Nephron progenitor cell (in vitro differentiated cells): ENCODE measurements around the gene ACTG1.

Source experiments
- DNase-seq: peaks from one replicate; pipeline ENCODE4 v3.0.0; 2021
- H3K27ac Mint-ChIP-seq: 2 replicates; pipeline ENCODE4 v1.8.0; 2021; ENCODE audit warnings: mild to moderate bottlenecking, moderate library complexity, mixed read lengths
- H3K27me3 Mint-ChIP-seq: 2 replicates; pipeline ENCODE4 v1.8.0; 2021; ENCODE audit warnings: mild to moderate bottlenecking, low read depth, mixed read lengths; ENCODE audit not compliant: poor library complexity
- H3K36me3 Mint-ChIP-seq: 2 replicates; pipeline ENCODE4 v1.8.0; 2021; ENCODE audit warnings: low read depth, mixed read lengths
- H3K4me1 Mint-ChIP-seq: 2 replicates; pipeline ENCODE4 v1.8.0; 2021; ENCODE audit warnings: mixed read lengths
- H3K4me3 Mint-ChIP-seq: 2 replicates; pipeline ENCODE4 v1.8.0; 2021; ENCODE audit warnings: mild to moderate bottlenecking, moderate library complexity, mixed read lengths
- H3K9me3 Mint-ChIP-seq: 2 replicates; pipeline ENCODE4 v1.8.0; 2021; ENCODE audit warnings: mild to moderate bottlenecking, moderate library complexity, mixed read lengths
- CTCF ChIP-seq: fragments of 200-600 bp; sonication (generic); IDR thresholded peaks from 2 replicates; pipeline ENCODE4 v1.5.0; 2021; ENCODE audit warnings: antibody characterized with exemption

ACTG1 gene

GRCh38 chr17:81551458-81552243, 39.1 kb upstream of the ACTG1 start:
- H3K4me1 Mint-ChIP-seq = peaks cover 44% of the 10 kb centered on the region
- no peak for TF ChIP-seq CTCF
- H3K9me3 Mint-ChIP-seq = no peaks in the 10 kb centered on the region
- DNase-seq = peak; percentile 51
- no peaks in the 10 kb centered on the region for H3K27me3 Mint-ChIP-seq
- peak overlapping the region; percentile 66 for H3K27ac Mint-ChIP-seq
- H3K4me3 Mint-ChIP-seq = peak overlapping the region; percentile 91
- peaks cover 18% of the 10 kb centered on the region for H3K36me3 Mint-ChIP-seq

GRCh38 chr17:81550830-81551457, 38.3 kb upstream of the ACTG1 start:
- no peaks in the 10 kb centered on the region for H3K9me3 Mint-ChIP-seq
- TF ChIP-seq CTCF = no peak
- H3K27ac Mint-ChIP-seq = peak overlapping the region; percentile 66
- peaks cover 44% of the 10 kb centered on the region for H3K4me1 Mint-ChIP-seq
- peak overlapping the region; percentile 91 for H3K4me3 Mint-ChIP-seq
- no peak for DNase-seq
- H3K36me3 Mint-ChIP-seq = peaks cover 22% of the 10 kb centered on the region
- no peaks in the 10 kb centered on the region for H3K27me3 Mint-ChIP-seq

- peaks cover 44% of the 10 kb centered on the region for H3K4me1 Mint-ChIP-seq
- DNase-seq = no peak
- no peaks in the 10 kb centered on the region for H3K27me3 Mint-ChIP-seq
- peaks cover 22% of the 10 kb centered on the region for H3K36me3 Mint-ChIP-seq
- no peak for TF ChIP-seq CTCF
- H3K4me3 Mint-ChIP-seq = peak overlapping the region; percentile 91
- no peak overlapping the region for H3K27ac Mint-ChIP-seq
- H3K9me3 Mint-ChIP-seq = no peaks in the 10 kb centered on the region
These were observed 37.7 kb upstream of the ACTG1 start for GRCh38 chr17:81550285-81550684.

DNA sequence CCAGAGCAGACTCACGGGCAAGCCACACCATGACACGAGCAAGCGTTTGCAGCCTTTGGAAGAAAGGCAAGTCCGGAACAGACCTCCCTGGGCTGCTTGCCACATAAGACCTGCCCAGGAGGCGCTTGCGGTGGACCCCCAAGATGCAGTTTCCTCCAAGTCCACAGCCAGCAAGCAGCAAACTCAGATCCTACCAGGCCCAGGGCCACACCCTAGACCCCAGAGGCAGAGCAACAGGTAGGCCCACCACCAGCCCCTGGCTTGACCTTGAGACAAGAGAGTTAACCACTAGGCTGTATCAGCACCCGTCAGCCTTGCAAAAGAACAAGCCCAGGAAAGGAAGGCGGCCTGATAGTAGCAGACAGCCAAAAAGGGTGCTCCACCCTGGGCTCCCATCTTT, 37.2 kb upstream of the ACTG1 start:
- peaks cover 44% of the 10 kb centered on the region for H3K4me1 Mint-ChIP-seq
- H3K36me3 Mint-ChIP-seq = peaks cover 22% of the 10 kb centered on the region
- no peak for TF ChIP-seq CTCF
- H3K4me3 Mint-ChIP-seq = peak overlapping the region; percentile 54
- no peaks in the 10 kb centered on the region for H3K9me3 Mint-ChIP-seq
- no peak for DNase-seq
- no peak overlapping the region for H3K27ac Mint-ChIP-seq
- H3K27me3 Mint-ChIP-seq = no peaks in the 10 kb centered on the region

GRCh38 chr17:81549031-81549557, 36.5 kb upstream of the ACTG1 start:
- no peak for TF ChIP-seq CTCF
- Mint-ChIP-seq H3K4me3 (peak overlapping the region; percentile 54), H3K4me1 (peaks cover 40% of the 10 kb centered on the region), H3K27me3 (no peaks in the 10 kb centered on the region), H3K27ac (no peak overlapping the region), H3K9me3 (no peaks in the 10 kb centered on the region), H3K36me3 (peaks cover 22% of the 10 kb centered on the region)
- no peak for DNase-seq
